Mucosa of stomach (tissue), 1 donor: ENCODE results near the gene CAPN11.
"Not testable (repeated sequence)": the region's sequence is repeated elsewhere in the genome, so short reads cannot be mapped to it uniquely, and the experiment has no call there.

Experiments used
- H3K27me3 ChIP-seq: one replicate; pipeline ENCODE4 v1.7.0; 2013; ENCODE audit warnings: mild to moderate bottlenecking, low read length; ENCODE audit not compliant: control insufficient read depth, insufficient read depth
- H3K36me3 ChIP-seq: one replicate; pipeline ENCODE4 v1.7.0; 2013; ENCODE audit warnings: low read length; ENCODE audit not compliant: control insufficient read depth, insufficient read depth
- H3K4me1 ChIP-seq: one replicate; pipeline ENCODE4 v1.7.0; 2013; ENCODE audit warnings: mild to moderate bottlenecking, low read length; ENCODE audit not compliant: control insufficient read depth, insufficient read depth
- H3K4me3 ChIP-seq: one replicate; pipeline ENCODE4 v1.7.0; 2013; ENCODE audit warnings: low read length
- H3K9ac ChIP-seq: one replicate; pipeline ENCODE4 v1.7.0; 2013; ENCODE audit warnings: mild to moderate bottlenecking, low read length, moderate library complexity
- H3K9me3 ChIP-seq: one replicate; pipeline ENCODE4 v1.7.0; 2013; ENCODE audit warnings: mild to moderate bottlenecking, low read length, moderate library complexity; ENCODE audit not compliant: control insufficient read depth
- donor health status: Pancreatic carcinoma.

CAPN11 gene

DNA sequence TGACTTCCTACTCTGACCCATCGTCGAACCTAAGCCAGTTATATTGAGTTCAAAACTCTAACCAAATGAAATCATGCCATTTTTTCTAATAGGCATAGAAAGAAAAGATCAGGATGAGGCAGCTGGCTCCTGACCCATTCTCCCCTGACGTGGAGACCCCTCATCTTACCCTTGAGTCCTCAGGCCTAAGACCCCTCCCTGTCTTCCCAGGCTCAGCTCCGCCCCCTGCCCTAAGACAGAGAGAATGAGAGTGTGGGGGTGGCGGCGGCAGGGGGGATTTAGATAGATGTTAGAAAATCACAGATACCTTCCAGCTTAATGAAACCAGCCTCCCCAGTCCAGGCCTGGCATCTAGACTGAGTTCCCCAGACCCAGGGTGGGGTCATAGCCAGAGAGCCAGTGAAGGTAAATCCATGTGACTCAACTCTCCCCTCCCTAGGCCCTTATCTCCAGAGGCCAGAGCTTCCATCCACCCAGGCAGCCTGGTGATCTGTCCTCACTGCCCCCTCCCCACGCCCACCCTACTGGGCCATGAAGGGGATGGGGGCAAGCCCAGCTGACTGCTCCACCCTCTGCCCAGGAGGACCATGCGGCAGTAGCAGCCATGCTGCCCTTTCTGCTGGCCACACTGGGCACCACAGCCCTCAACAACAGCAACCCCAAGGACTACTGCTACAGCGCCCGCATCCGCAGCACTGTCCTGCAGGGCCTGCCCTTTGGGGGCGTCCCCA lies 24.5 kb upstream of the CAPN11 start:
- Histone ChIP-seq H3K36me3 (peaks cover 9% of the 10 kb centered on the region), H3K4me1 (peaks cover 33% of the 10 kb centered on the region), H3K27me3 (no peaks in the 10 kb centered on the region), H3K4me3 (no peak overlapping the region), H3K9ac (no peak overlapping the region), H3K9me3 (no peaks in the 10 kb centered on the region)

DNA sequence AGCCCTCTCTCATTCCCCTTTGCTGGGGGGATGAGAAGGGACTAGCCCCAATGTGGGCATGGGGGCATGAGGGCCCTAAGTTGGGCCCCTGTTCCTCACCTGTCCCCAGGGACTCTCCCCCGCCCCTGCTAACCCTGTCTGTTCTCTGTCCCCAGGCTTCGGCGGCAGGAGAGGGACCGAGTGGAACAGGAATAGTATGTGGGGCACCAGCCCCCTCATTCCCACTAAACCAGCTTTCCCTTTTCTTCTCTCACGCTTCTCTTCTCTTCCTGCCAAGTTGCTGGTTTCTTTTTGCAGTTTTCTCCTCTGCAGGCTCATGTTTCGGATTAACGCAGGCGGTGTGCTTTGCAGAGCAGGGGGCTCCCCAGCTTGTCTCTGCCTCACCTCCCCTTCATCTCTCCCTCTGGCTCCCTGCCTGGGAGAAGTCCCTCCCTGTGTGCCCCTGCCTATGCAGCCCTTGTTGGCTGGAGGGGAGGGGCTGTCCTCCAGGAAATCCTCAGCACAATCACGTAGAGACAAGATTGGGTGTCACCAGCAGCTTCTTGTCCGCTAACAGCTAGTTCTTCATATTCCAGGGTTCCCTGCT lies 23.4 kb upstream of the CAPN11 start:
- Histone ChIP-seq H3K27me3 (no peaks in the 10 kb centered on the region), H3K9me3 (no peaks in the 10 kb centered on the region), H3K9ac (no peak overlapping the region), H3K4me1 (peaks cover 33% of the 10 kb centered on the region), H3K36me3 (peaks cover 16% of the 10 kb centered on the region), H3K4me3 (no peak overlapping the region)

DNA sequence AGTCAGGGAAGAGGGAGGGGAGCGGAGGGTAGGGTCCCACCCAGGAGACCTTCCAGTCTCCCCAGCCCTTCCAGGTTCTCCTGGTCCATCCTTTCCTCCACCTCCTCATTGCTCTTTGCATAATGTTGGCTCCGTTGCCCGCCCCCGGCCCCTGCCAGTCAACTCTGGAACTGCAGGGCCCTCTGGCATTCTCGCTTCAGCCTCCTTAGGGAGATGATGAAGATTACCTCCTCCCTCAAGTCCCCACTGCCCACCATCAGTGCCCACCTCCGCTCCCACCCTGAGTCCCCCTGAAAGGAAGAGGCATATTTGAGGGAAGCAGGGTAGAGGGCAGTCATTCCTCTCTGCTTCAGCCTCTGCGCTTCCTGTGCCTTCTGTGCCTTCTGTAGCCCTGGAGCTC lies 22.7 kb upstream of the CAPN11 start:
- peaks cover 19% of the 10 kb centered on the region for H3K36me3 ChIP-seq
- no peaks in the 10 kb centered on the region for H3K9me3 ChIP-seq
- no peak overlapping the region for H3K4me3 ChIP-seq
- no peak overlapping the region for H3K9ac ChIP-seq
- H3K27me3 ChIP-seq, result no peaks in the 10 kb centered on the region
- H3K4me1 ChIP-seq, result peaks cover 33% of the 10 kb centered on the region

DNA sequence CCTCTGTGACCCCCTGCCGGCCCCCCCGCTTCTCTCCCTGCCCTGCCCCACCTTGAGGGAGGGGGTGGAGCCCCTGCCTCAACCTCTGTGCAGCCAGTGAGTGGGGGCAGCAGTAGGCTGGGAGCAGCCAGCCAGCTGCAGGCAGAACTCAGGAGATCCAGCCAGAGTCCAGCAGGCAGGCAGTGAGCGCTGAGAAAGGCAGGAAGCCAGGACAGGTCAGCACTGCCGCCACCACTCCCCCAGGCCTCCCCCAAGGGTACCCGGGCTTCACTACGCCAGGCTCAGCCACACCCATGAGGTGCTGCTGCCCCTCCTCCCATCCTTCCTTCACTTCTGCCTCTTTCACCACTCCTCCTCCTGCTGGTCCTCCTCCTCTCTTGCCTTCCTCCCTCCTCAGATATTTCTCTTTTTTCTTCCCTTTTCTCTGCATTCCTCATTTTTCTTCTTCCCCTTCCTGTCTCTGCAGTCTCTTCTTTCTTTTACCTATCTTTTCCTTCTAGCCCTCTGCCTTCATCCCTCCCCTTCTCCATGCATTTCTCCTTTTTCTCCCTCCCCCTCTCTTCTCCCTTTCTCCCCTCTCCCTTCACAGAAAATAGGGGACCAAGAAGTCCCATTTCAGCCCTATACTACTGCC lies 19.8 kb upstream of the CAPN11 start:
- no peak overlapping the region for H3K9ac ChIP-seq
- peaks cover 8% of the 10 kb centered on the region for H3K4me1 ChIP-seq
- peaks cover 26% of the 10 kb centered on the region for H3K36me3 ChIP-seq
- H3K4me3 ChIP-seq, result no peak overlapping the region
- H3K27me3 ChIP-seq, result no peaks in the 10 kb centered on the region
- H3K9me3 ChIP-seq, result no peaks in the 10 kb centered on the region

DNA sequence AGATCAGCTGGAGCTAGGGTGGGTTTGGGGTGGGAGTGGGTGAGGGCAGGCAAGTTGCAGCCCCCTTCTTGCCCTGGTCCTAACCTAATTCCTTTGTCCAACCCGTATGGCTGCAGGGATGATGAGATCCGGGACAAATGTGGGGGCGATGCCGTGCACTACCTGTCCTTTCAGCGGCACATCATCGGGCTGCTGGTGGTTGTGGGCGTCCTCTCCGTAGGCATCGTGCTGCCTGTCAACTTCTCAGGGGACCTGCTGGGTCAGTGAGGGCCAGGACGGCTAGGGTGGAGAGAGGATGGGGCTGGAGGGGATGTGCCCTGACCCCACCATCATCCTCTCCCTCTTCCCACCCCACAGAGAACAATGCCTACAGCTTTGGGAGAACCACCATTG lies 19.3 kb upstream of the CAPN11 start:
- Histone ChIP-seq H3K36me3 (peaks cover 30% of the 10 kb centered on the region), H3K9ac (no peak overlapping the region), H3K4me1 (peaks cover 3% of the 10 kb centered on the region), H3K4me3 (no peak overlapping the region), H3K27me3 (no peaks in the 10 kb centered on the region), H3K9me3 (no peaks in the 10 kb centered on the region)

DNA sequence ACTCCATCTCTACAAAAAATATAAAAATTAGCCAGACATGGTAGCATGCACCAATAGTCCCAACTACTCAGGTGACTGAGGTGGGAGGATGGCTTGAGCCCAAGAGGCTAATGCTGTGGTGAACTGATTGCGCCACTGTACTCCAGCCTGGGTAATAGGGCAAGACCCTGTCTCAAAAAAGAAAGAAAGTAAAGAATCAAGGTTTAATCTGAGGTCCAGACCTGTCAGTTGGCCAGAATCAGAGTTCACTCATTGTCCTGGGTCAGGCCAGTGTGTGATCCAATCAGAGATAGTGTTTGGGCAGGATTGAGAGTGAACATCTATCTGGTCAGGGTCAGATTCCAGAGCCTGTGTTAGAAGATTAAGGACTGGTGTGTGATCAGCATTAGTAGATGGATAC lies 15.8 kb upstream of the CAPN11 start:
- Histone ChIP-seq H3K9ac (no peak overlapping the region), H3K4me3 (no peak overlapping the region), H3K36me3 (peaks cover 21% of the 10 kb centered on the region), H3K27me3 (no peaks in the 10 kb centered on the region), H3K4me1 (no peaks in the 10 kb centered on the region), H3K9me3 (no peaks in the 10 kb centered on the region)

DNA sequence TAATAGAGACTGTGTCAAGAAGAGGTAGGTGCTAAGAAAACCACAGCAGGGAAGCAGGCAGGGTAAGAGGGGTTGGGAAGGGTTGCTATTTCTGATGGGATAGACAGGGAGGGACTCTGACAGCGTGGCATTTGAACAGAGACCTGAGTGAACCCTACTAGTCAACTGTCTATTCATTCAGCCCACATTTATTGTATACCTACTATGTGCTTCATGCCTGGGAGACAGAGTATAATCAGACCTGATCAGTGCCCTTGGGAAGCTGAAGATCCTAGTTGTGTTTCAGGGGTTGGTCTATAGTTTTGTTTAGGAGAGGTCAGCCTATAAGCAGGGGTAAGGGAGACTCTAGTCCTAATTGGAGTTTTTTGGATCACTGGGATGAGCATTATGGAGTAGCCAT lies 14.9 kb upstream of the CAPN11 start:
- Histone ChIP-seq H3K9me3 (no peaks in the 10 kb centered on the region), H3K27me3 (no peaks in the 10 kb centered on the region), H3K9ac (no peak overlapping the region), H3K4me1 (no peaks in the 10 kb centered on the region), H3K36me3 (peaks cover 28% of the 10 kb centered on the region), H3K4me3 (no peak overlapping the region)

DNA sequence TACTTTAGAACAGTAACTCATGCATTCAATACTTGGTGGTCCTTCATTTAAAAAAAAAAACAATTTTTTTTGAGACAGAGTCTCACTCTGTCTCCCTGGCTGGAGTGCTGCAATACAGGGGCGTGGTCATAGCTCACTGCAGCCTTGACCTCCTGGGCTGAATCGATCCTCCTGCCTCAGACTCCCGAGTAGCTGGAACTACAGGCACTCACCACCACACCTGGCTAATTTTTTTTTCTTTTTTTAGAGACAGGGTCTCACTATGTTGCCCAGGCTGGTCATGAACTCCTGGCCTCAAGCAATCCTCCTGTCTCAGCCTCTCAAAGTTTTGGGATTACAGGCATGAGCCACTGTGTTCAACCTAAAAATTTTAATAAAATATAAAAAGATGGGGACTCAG lies 14.1 kb upstream of the CAPN11 start:
- not testable (repeated sequence) for H3K4me3 ChIP-seq, H3K4me1 ChIP-seq, H3K27me3 ChIP-seq, H3K9me3 ChIP-seq, H3K9ac ChIP-seq
- peaks cover 29% of the 10 kb centered on the region for H3K36me3 ChIP-seq

DNA sequence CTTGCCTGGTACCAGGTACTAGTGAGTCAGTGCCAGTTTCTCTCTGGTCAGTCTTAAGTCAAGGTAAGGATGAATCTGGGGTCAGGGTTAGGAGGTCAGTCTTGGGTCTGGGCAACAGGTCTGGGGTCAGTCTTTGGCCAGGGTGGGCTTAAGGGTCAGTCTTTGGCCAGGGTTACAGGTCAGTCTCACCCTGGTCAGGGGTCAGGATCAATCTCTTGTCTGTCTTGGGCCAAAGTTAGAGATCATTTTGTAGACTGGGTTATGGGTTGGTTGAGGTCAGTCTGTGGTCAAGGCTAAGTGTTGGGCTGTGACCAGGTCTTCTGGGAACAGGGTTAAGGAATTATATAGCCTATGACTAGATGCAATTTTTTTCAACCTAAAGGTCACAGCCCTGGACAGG lies 12.8 kb upstream of the CAPN11 start:
- no peaks in the 10 kb centered on the region for H3K4me1 ChIP-seq
- H3K9ac ChIP-seq, result no peak overlapping the region
- H3K36me3 ChIP-seq, result peaks cover 25% of the 10 kb centered on the region
- no peaks in the 10 kb centered on the region for H3K27me3 ChIP-seq
- no peak overlapping the region for H3K4me3 ChIP-seq
- no peaks in the 10 kb centered on the region for H3K9me3 ChIP-seq

DNA sequence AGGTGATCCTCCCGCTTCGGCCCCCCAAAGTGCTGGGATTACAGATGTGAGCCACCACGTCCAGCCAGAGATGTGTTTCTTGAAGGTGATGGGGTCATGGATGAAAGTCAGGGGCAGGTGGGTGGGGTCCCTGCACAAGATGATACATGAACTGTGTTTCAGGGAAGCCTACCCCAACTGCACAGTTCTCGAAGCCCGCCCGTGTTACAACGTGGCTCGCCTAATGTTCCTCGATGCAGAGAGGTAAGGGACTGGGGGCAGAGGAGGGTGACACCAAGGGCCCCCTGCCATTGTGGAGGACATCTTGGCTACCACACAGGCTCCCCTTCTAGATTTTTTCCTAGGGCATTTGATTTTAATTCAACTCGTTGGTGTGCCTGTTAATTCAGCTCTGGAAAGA lies 11.9 kb upstream of the CAPN11 start:
- Histone ChIP-seq H3K36me3 (peaks cover 25% of the 10 kb centered on the region), H3K4me3 (no peak overlapping the region), H3K4me1 (peaks cover 6% of the 10 kb centered on the region), H3K9me3 (no peaks in the 10 kb centered on the region), H3K27me3 (no peaks in the 10 kb centered on the region), H3K9ac (no peak overlapping the region)

DNA sequence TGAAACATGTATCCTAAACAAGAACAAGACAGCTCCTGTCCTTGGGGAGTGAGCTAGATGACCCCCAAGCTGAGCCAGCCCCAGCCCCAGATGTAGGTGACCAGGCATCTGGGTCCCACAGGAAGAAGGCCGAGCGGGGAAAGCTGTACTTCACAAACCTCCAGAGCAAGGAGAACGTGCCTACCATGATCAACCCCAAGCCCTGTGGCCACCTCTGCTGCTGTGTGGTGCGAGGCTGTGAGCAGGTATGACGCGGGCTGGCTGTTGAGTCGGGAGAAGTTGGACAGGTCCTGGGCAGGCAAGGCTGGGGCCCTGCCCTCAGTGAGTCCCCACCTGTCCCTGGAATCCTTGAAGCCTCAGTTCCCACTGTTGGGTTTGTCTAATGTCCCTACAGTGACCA lies 11.4 kb upstream of the CAPN11 start:
- H3K36me3 ChIP-seq, result peaks cover 25% of the 10 kb centered on the region
- H3K9me3 ChIP-seq, result no peaks in the 10 kb centered on the region
- peaks cover 12% of the 10 kb centered on the region for H3K4me1 ChIP-seq
- no peaks in the 10 kb centered on the region for H3K27me3 ChIP-seq
- no peak overlapping the region for H3K4me3 ChIP-seq
- no peak overlapping the region for H3K9ac ChIP-seq

DNA sequence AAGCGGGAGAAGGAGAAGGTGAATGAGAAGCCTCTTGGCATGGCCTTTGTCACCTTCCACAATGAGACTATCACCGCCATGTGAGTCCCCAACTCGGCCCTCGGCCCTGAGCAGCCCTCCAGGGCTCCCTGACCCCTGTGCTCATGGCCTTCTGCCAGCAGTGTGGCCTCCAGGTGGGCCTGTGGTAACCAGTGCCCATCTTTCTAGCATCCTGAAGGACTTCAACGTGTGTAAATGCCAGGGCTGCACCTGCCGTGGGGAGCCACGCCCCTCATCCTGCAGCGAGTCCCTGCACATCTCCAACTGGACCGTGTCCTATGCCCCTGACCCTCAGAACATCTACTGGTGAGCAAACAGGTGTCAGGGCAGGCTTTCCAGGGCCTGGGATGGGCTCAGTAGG lies 10.3 kb upstream of the CAPN11 start:
- Histone ChIP-seq H3K9ac (no peak overlapping the region), H3K9me3 (no peaks in the 10 kb centered on the region), H3K36me3 (peaks cover 25% of the 10 kb centered on the region), H3K4me1 (peaks cover 12% of the 10 kb centered on the region), H3K27me3 (no peaks in the 10 kb centered on the region), H3K4me3 (no peak overlapping the region)
